GM18951 (cell line): ENCODE results near the gene POMT2.
"Not testable (repeated sequence)": the region's sequence is repeated elsewhere in the genome, so short reads cannot be mapped to it uniquely, and the experiment has no call there.

Experiments used
- POLR2A ChIP-seq: IDR thresholded peaks from 4 replicates; pipeline ENCODE4 v1.6.1; 2011; ENCODE audit warnings: mild to moderate bottlenecking; ENCODE audit not compliant: insufficient read length, insufficient read depth; ENCODE audit errors: extremely low read depth
- in situ Hi-C: fragments of 300-500 bp; cut with MboI; formaldehyde crosslinking; loops from one replicate; pipeline ENCODE4 v1.12.0; 2022; ENCODE audit warnings: low sequenced_read_pairs, mixed read lengths, inconsistent platforms; ENCODE audit not compliant: unreplicated experiment

Gene POMT2

GRCh38 chr14:77339407-77339806, 18.7 kb upstream of the POMT2 start:
- TF ChIP-seq POLR2A = no peak
- in situ Hi-C loops = no loop called here

- in situ Hi-C loops = no loop called here
Observed at GRCh38 chr14:77338302-77338701, 17.6 kb upstream of the POMT2 start.

GRCh38 chr14:77337880-77338279, 17.2 kb upstream of the POMT2 start:
- TF ChIP-seq POLR2A = no peak
- in situ Hi-C loops = no loop called here

More at GRCh38 chr14:77338302-77338701, 17.6 kb upstream of the POMT2 start:
- no peak for TF ChIP-seq POLR2A

- in situ Hi-C loops = not testable (repeated sequence)
Observed at GRCh38 chr14:77337255-77337654, 16.6 kb upstream of the POMT2 start.

- in situ Hi-C loops = no loop called here
- TF ChIP-seq POLR2A = no peak
Observed at GRCh38 chr14:77335576-77335975, 14.9 kb upstream of the POMT2 start.

GRCh38 chr14:77329872-77330271, 9.2 kb upstream of the POMT2 start:
- in situ Hi-C loops = no loop called here

GRCh38 chr14:77327111-77327510, 6.4 kb upstream of the POMT2 start:
- no peak for TF ChIP-seq POLR2A
- in situ Hi-C loops = no loop called here

More at GRCh38 chr14:77329872-77330271, 9.2 kb upstream of the POMT2 start:
- TF ChIP-seq POLR2A = no peak

GRCh38 chr14:77325746-77326094, 5.0 kb upstream of the POMT2 start:
- in situ Hi-C loops = no loop called here
- TF ChIP-seq POLR2A = no peak

GRCh38 chr14:77324816-77325745, 4.4 kb upstream of the POMT2 start:
- in situ Hi-C loops = no loop called here

GRCh38 chr14:77324289-77324688, 3.6 kb upstream of the POMT2 start:
- TF ChIP-seq POLR2A = no peak
- in situ Hi-C loops = no loop called here

More at GRCh38 chr14:77324816-77325745, 4.4 kb upstream of the POMT2 start:
- TF ChIP-seq POLR2A = no peak

GRCh38 chr14:77323571-77323970, 2.9 kb upstream of the POMT2 start:
- no peak for TF ChIP-seq POLR2A
- in situ Hi-C loops = no loop called here

- in situ Hi-C loops = no loop called here
- TF ChIP-seq POLR2A = no peak
Observed at GRCh38 chr14:77322951-77323350, 2.3 kb upstream of the POMT2 start.

- in situ Hi-C loops = no loop called here
- TF ChIP-seq POLR2A = no peak
Observed at GRCh38 chr14:77322250-77322902, 1.7 kb upstream of the POMT2 start.

- in situ Hi-C loops = no loop called here
- no peak for TF ChIP-seq POLR2A
Observed at GRCh38 chr14:77319422-77319821, 1.3 kb downstream of the POMT2 start.

- in situ Hi-C loops = not testable (repeated sequence)
Observed at GRCh38 chr14:77318756-77319155, 1.9 kb downstream of the POMT2 start.
